ENCODE measurements around the gene S100P.

GRCh38 chr4:6742989-6743388, 49.3 kb downstream of the S100P start:
- TF ChIP-seq, protein P1, sequence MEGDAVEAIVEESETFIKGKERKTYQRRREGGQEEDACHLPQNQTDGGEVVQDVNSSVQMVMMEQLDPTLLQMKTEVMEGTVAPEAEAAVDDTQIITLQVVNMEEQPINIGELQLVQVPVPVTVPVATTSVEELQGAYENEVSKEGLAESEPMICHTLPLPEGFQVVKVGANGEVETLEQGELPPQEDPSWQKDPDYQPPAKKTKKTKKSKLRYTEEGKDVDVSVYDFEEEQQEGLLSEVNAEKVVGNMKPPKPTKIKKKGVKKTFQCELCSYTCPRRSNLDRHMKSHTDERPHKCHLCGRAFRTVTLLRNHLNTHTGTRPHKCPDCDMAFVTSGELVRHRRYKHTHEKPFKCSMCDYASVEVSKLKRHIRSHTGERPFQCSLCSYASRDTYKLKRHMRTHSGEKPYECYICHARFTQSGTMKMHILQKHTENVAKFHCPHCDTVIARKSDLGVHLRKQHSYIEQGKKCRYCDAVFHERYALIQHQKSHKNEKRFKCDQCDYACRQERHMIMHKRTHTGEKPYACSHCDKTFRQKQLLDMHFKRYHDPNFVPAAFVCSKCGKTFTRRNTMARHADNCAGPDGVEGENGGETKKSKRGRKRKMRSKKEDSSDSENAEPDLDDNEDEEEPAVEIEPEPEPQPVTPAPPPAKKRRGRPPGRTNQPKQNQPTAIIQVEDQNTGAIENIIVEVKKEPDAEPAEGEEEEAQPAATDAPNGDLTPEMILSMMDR (conservative IDR thresholded peaks at IDR 0.05; ENCODE audit: low read length) = no peak
- TF ChIP-seq EZH2phosphoT487 (IDR thresholded peaks at IDR 0.05; ENCODE audit: borderline replicate concordance) = no peak

Data from Loucy (cell line).